GM13977 (cell line): ENCODE results near the gene MAML1.
A peak's percentile ranks its signal among the peaks of the same experiment; 100 is the strongest.
"Not testable (repeated sequence)": the region's sequence is repeated elsewhere in the genome, so short reads cannot be mapped to it uniquely, and the experiment has no call there.

Source experiments
- DNase-seq: peaks from one replicate; pipeline ENCODE4 v3.0.0; 2012; ENCODE audit warnings: low spot score
- in situ Hi-C: fragments of 300-500 bp; cut with MboI; formaldehyde crosslinking; loops from one replicate; pipeline ENCODE4 v1.12.0; 2022; ENCODE audit warnings: low sequenced_read_pairs, low pct_unique_long_range_greater_than_20kb, mixed read lengths, inconsistent platforms; ENCODE audit not compliant: unreplicated experiment
- TF ChIP-seq, protein P1 (sequence below): IDR thresholded peaks from 2 replicates; pipeline ENCODE4 v1.5.1; 2012; ENCODE audit warnings: mild to moderate bottlenecking, control low read depth; ENCODE audit not compliant: insufficient read depth; ENCODE audit errors: extremely low read depth, missing control alignments

Gene MAML1, protein sequence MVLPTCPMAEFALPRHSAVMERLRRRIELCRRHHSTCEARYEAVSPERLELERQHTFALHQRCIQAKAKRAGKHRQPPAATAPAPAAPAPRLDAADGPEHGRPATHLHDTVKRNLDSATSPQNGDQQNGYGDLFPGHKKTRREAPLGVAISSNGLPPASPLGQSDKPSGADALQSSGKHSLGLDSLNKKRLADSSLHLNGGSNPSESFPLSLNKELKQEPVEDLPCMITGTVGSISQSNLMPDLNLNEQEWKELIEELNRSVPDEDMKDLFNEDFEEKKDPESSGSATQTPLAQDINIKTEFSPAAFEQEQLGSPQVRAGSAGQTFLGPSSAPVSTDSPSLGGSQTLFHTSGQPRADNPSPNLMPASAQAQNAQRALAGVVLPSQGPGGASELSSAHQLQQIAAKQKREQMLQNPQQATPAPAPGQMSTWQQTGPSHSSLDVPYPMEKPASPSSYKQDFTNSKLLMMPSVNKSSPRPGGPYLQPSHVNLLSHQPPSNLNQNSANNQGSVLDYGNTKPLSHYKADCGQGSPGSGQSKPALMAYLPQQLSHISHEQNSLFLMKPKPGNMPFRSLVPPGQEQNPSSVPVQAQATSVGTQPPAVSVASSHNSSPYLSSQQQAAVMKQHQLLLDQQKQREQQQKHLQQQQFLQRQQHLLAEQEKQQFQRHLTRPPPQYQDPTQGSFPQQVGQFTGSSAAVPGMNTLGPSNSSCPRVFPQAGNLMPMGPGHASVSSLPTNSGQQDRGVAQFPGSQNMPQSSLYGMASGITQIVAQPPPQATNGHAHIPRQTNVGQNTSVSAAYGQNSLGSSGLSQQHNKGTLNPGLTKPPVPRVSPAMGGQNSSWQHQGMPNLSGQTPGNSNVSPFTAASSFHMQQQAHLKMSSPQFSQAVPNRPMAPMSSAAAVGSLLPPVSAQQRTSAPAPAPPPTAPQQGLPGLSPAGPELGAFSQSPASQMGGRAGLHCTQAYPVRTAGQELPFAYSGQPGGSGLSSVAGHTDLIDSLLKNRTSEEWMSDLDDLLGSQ

DNA sequence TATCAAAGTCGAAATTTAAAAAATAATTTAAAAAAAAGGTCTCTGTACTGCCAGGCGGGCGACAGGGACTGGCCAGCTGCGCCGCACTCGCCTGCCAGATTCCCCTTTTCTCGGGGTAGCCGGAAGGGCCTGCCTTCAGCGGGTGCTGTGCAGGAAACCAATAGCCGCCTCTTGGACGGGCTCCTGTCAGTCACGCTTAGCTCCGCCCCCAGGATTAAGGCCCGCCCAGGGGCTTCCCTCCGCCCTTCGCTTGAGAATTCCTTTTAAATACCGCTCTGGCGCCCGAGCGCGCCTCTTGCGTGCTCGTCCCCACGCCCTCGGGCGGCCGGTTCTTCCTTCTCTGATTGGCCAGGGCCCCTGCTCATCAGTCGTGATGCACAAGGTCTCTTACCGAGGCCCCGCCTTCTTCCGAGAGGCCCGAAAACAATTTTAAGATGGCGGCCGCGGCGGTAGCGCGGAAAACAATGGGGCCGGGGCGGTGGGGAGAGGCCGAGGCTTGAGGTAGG is at the start of gene MAML1:
MAML1 (plus strand) TSS at position 411 of the 506 bp plus-strand sequence. CDS start 291 bp downstream, outside the sequence.
- TF ChIP-seq, protein P1, sequence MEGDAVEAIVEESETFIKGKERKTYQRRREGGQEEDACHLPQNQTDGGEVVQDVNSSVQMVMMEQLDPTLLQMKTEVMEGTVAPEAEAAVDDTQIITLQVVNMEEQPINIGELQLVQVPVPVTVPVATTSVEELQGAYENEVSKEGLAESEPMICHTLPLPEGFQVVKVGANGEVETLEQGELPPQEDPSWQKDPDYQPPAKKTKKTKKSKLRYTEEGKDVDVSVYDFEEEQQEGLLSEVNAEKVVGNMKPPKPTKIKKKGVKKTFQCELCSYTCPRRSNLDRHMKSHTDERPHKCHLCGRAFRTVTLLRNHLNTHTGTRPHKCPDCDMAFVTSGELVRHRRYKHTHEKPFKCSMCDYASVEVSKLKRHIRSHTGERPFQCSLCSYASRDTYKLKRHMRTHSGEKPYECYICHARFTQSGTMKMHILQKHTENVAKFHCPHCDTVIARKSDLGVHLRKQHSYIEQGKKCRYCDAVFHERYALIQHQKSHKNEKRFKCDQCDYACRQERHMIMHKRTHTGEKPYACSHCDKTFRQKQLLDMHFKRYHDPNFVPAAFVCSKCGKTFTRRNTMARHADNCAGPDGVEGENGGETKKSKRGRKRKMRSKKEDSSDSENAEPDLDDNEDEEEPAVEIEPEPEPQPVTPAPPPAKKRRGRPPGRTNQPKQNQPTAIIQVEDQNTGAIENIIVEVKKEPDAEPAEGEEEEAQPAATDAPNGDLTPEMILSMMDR: no peak
- in situ Hi-C loops: no loop called here
- DNase-seq: peak; percentile 99

DNA sequence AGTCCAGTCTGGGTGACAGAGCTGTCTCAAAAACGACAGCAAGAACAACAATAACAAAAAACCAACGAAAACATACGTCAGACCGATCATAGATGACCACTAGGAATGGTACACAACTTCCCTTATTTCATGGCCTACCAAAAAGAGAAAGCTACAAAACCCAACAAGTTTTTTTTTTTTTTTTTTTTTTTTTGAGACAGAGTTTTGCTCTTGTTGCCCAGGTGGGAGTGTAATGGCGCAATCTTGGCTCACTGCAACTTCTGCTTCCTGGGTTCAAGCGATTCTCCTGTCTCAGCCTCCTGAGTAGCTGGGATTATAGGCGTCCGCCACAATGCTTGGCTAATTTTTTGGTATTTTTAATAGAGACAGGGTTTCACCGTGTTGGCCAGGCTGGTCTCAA is 43.4 kb upstream of the MAML1 start:
- DNase-seq, in situ Hi-C loops: not testable (repeated sequence)

DNA sequence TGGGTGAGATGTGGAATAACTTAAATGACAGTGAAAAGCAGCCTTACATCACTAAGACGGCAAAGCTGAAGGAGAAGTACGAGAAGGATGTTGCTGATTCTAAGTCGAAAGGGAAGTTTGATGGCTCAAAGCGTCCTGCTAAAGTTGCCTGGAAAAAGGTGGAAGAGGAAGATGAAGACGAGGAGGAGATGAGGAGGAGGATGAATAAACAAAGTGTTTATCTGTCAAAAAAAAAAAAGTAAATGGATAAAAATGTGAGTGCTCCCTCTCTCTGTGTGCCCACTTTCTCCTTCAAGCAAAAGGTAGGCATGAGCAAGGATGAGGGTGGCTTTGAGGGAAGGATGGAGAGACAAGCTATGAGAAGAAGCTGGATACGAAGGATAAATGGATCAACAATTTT is 38.1 kb upstream of the MAML1 start:
- no peak for DNase-seq
- in situ Hi-C loops: no loop called here
- TF ChIP-seq, protein P1: no peak

DNA sequence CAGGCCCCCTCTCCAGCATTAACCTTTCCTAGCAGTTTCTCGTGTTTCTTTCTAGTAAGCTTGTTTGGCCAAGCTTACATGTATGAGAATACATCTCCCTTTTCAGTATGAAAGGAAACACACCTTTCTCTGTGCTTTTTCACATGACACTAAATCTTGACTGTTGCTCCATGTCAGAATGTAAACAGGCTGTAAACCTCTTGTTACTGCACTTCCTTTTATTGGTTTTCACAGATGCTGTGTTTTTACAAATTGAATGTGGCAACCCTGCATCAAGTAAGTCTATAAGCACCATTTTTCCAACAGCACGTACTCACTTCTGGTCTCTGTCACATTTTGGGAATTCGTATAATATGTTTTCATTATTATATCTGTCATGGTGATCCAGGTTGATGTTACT is 36.0 kb upstream of the MAML1 start:
- TF ChIP-seq, protein P1: no peak
- in situ Hi-C loops: no loop called here
- no peak for DNase-seq

DNA sequence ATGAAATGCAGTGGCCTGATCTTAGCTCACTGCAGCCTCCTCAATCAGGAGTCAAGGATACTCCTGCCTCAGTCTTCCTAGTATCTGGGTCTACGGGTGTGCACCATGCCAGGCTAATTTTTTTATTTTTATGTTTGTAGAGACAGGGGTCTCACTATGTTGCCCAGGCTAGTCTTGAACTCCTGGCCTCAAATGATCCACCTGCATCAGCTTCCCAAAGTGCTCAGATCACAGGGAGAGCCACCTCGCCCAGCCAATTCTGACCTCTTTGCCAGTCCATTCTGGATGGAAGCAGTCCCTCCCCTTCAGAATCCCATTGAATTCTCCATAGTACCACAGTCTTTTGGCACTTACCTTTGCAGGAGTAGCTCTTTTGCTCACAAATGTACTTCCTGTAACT is 35.5 kb upstream of the MAML1 start:
- in situ Hi-C loops: no loop called here
- TF ChIP-seq, protein P1: no peak
- no peak for DNase-seq

DNA sequence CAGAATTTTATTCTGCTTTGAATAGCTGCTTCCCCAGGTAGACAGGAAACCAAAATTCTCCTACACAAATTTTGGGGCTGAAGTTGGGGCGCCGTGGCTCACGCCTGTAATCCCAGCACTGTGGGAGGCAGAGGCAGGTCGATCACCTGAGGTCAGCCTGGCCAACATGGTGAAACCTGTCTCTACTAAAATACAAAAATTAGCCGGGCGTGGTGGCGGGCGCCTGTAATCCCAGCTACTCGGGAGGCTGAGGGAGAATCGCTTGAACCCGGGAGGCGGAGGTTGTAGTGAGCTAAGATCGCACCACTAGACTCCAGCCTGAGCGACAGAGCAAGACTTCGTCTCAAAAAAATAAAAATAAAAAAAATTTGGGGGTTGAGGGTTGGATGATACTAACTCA is 35.1 kb upstream of the MAML1 start:
- DNase-seq, in situ Hi-C loops: not testable (repeated sequence)

DNA sequence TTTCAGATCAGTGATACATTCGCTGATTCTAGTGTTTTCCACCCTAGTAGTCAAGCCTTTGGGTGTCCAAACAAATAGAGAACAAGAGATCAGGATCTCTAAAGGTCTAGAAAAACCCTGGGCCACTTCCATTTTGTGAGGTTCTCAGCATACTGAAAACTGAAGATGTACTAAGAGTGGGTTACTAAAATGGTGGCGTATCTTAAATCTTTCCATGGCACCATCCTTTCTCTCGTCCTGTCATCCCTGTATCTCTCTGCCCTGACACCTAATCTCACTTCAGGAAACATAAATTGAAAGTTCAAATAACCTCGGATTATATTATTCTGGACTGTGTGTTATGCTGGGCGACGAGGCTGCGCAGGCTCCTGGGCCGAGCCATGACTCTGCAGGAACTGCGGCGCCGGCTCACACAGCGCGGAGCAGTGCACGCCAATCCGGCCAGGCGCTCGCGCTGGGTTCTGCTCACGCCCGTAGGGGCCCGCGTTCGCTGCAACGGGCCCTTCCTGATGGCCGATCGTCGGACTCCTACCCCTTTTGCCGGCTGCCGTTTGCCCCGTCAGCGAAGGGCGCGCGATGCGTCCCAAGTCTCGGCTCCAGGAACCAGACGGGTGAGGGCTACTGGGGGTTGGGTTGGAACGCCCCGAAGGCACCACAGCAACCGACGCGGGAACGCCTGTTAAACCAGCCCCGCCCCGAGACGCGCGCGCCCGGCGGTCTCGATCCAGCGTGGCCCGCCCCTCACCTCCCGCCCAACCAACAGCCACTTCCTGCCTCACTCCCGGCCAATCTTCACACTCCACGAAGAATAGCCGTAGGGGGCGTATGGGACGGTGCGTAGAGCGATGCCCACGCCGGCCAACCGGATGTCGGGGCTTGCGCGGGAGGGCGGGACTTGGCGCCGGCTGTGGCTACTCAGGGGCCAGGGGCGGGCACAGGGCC is 34.4 kb upstream of the MAML1 start:
- TF ChIP-seq, protein P1: no peak
- DNase-seq: peak; percentile 100
- in situ Hi-C loops: no loop called here
